Left ventricle myocardium inferior (tissue), 1 donor: Measurements from ENCODE around the gene PBRM1. TPM values are rescaled to one million over a fixed set of nuclear protein-coding genes. Genes with fewer than 3 reads are reported as not detected.
A peak's percentile ranks its signal among the peaks of the same experiment; 100 is the strongest.

Experiments
- DNase-seq: peaks from one replicate; pipeline ENCODE4 v3.0.0-alpha.2; 2020
- H3K27ac ChIP-seq: fragments of 200-600 bp; replicated peaks from 2 replicates; pipeline ENCODE4 v1.8.0; 2021
- H3K27me3 ChIP-seq: fragments of 200-600 bp; 2 replicates; pipeline ENCODE4 v1.8.0; 2021; ENCODE audit warnings: low read depth
- H3K36me3 ChIP-seq: fragments of 200-600 bp; 2 replicates; pipeline ENCODE4 v1.8.0; 2021
- H3K4me1 ChIP-seq: fragments of 200-600 bp; 2 replicates; pipeline ENCODE4 v1.8.0; 2021
- H3K4me3 ChIP-seq: fragments of 200-600 bp; 2 replicates; pipeline ENCODE4 v1.8.0; 2021; ENCODE audit warnings: mild to moderate bottlenecking, moderate library complexity
- H3K9me3 ChIP-seq: fragments of 200-600 bp; replicated peaks from 2 replicates; pipeline ENCODE4 v1.8.0; 2021
- CTCF ChIP-seq: fragments of 200-600 bp; IDR thresholded peaks from 2 replicates; pipeline ENCODE4 v1.8.0; 2021; ENCODE audit warnings: antibody characterized with exemption, mild to moderate bottlenecking, borderline replicate concordance
- intact Hi-C: fragments of 100-400 bp; cut with micrococcal nuclease; formaldehyde crosslinking; loops from one replicate; pipeline ENCODE4 v1.11.0; 2022
- total RNA-seq: library from RNA; stranded (reverse); fragmentation: NEBNext Ultra II Directional; extraction: Animal tissue kit (Norgen Biotek cat#: 25700); gene quantifications from one replicate; pipeline ENCODE4 v1.2.1, GENCODE V29; 2021
- donor health status: DM: no; HTN: yes; CAD: no; lungs with severe emphysema.

Gene PBRM1
- total RNA-seq, 1 donor from 2014 or later: 52.3 TPM

GRCh38 chr3:52519445-52520140 is 166.1 kb downstream of the PBRM1 start:
- no peak for TF ChIP-seq CTCF
- H3K36me3 ChIP-seq: peaks cover 22% of the 10 kb centered on the region

DNA sequence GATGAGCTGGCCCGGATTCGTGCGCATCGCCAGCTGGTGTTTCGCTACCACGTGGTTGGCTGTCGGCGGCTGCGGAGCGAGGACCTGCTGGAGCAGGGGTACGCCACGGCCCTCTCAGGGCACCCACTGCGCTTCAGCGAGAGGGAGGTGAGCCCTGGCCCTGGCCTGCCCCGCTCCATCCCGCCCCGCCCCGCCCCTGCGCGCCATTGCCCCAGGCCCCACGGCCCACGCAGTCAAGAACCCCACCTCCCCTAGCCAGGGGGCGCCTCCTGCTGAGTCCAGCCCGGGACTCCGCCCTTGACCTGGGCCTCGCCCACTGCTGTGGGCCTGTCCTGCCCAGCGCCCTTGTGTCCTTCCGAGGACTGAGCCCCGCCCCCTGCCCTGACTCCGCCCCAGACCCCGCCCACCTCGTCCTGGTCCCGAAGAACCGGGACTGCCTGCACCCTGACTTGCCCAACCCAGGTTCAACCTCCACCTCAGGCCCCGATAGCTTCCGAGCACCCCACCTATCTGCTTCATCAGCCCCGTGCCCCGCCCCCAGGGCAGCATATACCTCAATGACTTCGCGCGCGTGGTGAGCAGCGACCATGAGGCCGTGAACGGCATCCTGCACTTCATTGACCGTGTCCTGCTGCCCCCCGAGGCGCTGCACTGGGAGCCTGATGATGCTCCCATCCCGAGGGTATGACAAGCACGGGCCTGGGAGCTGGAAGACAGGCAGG is 166.8 kb downstream of the PBRM1 start:
- peaks cover 12% of the 10 kb centered on the region for H3K4me1 ChIP-seq
- no peak overlapping the region for H3K27ac ChIP-seq
- intact Hi-C loops: no loop called here
- H3K4me3 ChIP-seq: peak overlapping the region; percentile 49
- peaks cover 15% of the 10 kb centered on the region for H3K36me3 ChIP-seq
- no peaks in the 10 kb centered on the region for H3K9me3 ChIP-seq
- DNase-seq: no peak
- TF ChIP-seq CTCF: no peak
- H3K27me3 ChIP-seq: no peaks in the 10 kb centered on the region

More at GRCh38 chr3:52519445-52520140, 166.1 kb downstream of the PBRM1 start:
- intact Hi-C loops: no loop called here
- H3K4me1 ChIP-seq: peaks cover 18% of the 10 kb centered on the region
- no peaks in the 10 kb centered on the region for H3K9me3 ChIP-seq
- H3K4me3 ChIP-seq: no peak overlapping the region
- no peak for DNase-seq
- no peak overlapping the region for H3K27ac ChIP-seq
- H3K27me3 ChIP-seq: no peaks in the 10 kb centered on the region

DNA sequence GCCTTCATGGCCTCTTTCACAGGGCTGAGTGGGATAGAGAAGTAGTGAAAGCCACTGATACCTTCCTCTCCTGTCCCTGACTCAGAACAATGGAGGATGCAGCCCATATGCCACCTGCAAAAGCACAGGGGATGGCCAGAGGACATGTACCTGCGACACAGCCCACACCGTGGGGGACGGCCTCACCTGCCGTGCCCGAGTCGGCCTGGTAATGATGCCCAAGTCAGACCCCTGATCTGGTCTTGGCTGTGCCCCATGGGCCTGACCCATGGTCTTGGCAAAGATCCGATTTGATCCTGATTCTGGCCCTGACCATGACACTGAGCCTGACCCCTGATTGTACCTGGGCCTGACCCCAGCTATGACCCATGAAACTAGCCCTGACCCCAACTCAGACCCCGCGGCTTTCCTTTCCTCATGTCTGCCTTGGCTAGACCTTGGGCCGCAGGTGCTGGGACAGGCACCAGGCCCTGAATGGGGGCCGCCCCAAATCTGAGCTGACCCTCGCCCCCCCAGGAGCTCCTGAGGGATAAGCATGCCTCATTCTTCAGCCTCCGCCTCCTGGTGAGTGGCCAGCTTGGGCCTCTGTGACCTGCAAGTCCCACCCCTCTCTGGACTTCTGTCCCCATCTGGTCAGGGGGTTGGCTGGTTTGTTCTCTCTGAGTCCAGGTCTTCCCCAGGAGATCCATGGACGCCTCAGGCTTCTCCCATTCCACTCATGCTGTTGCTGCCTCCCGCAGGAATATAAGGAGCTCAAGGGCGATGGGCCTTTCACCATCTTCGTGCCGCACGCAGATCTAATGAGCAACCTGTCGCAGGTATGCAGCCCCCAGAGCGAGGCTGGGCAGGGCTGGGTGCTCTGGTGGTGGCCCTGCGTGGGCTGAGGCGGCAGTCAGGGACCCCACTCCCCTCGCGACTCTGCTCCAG is 167.7 kb downstream of the PBRM1 start:
- no peak overlapping the region for H3K27ac ChIP-seq
- H3K36me3 ChIP-seq: peaks cover 7% of the 10 kb centered on the region
- peak overlapping the region; percentile 49 for H3K4me3 ChIP-seq
- intact Hi-C loops: no loop called here
- H3K27me3 ChIP-seq: no peaks in the 10 kb centered on the region
- H3K9me3 ChIP-seq: no peaks in the 10 kb centered on the region
- H3K4me1 ChIP-seq: peaks cover 12% of the 10 kb centered on the region
- no peak for DNase-seq
- TF ChIP-seq CTCF: no peak

DNA sequence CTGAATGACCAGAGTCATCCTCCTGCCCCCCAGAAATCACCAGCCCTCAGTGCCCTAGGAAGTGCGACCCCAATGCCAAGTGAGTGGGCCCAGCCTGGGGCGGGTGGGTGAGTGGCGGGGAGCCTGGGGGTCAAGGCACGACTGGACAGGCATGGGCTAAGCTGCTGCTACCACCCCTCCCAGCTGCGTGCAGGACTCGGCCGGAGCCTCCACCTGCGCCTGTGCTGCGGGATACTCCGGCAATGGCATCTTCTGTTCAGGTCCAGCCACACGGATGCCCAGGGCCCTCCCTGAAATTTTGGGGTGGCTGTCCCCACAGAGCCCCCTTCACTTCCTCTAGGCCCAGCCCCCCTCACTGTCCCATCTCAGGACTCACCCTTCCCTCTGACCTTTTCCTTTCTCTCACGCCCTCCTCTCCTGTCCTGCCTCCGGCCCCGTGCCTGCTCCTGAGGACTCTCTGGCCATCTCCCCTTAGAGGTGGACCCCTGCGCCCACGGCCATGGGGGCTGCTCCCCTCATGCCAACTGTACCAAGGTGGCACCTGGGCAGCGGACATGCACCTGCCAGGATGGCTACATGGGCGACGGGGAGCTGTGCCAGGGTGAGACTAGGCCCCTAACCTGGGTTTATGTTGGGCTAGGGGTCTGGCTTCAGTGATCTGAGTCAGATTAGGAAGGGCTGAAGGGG is 169.1 kb downstream of the PBRM1 start:
- Histone ChIP-seq H3K27ac (no peak overlapping the region), H3K27me3 (no peaks in the 10 kb centered on the region), H3K4me1 (peaks cover 12% of the 10 kb centered on the region), H3K4me3 (no peak overlapping the region), H3K36me3 (peaks cover 7% of the 10 kb centered on the region), H3K9me3 (no peaks in the 10 kb centered on the region)
- DNase-seq: no peak
- intact Hi-C loops: no loop called here
- TF ChIP-seq CTCF: no peak

GRCh38 chr3:52515192-52515591 is 170.5 kb downstream of the PBRM1 start:
- intact Hi-C loops: no loop called here
- H3K27me3 ChIP-seq: no peaks in the 10 kb centered on the region
- H3K36me3 ChIP-seq: peaks cover 7% of the 10 kb centered on the region

More at GRCh38 chr3:52515192-52515591, 170.5 kb downstream of the PBRM1 start:
- H3K9me3 ChIP-seq: no peaks in the 10 kb centered on the region
- H3K27ac ChIP-seq: no peak overlapping the region
- no peak for DNase-seq
- TF ChIP-seq CTCF: no peak
- H3K4me1 ChIP-seq: peaks cover 12% of the 10 kb centered on the region
- no peak overlapping the region for H3K4me3 ChIP-seq
